Subcutaneous abdominal adipose tissue (tissue), 5 donors: Measurements from ENCODE around the gene GAA.

Source experiments
- H3K27ac ChIP-seq: one replicate; pipeline ENCODE4 v1.7.0; 2013; ENCODE audit warnings: low read depth, mild to moderate bottlenecking, inconsistent platforms, low read length, moderate library complexity
- H3K27me3 ChIP-seq, 5 donors: one replicate each; pipeline ENCODE4 v1.7.0; 2013; ENCODE audit warnings: low read length in 5 of 5, inconsistent platforms in 1 of 5; ENCODE audit not compliant: control insufficient read depth in 5 of 5, insufficient read depth in 4 of 5
- H3K36me3 ChIP-seq, 5 donors: one replicate each; pipeline ENCODE4 v1.7.0; 2013; ENCODE audit warnings: low read length in 5 of 5; ENCODE audit not compliant: control insufficient read depth in 5 of 5, insufficient read depth in 5 of 5
- H3K4me1 ChIP-seq, 5 donors: one replicate each; pipeline ENCODE4 v1.7.0; 2013; ENCODE audit warnings: low read length in 5 of 5, mild to moderate bottlenecking in 3 of 5, moderate library complexity in 1 of 5; ENCODE audit not compliant: control insufficient read depth in 5 of 5, insufficient read depth in 5 of 5
- H3K4me3 ChIP-seq, 5 donors: one replicate each; pipeline ENCODE4 v1.7.0; 2013; ENCODE audit warnings: low read length in 5 of 5, low read depth in 1 of 5
- H3K9ac ChIP-seq, 5 donors: one replicate each; pipeline ENCODE4 v1.7.0; 2013; ENCODE audit warnings: low read length in 5 of 5, mild to moderate bottlenecking in 4 of 5, moderate library complexity in 3 of 5
- H3K9me3 ChIP-seq, 5 donors: one replicate each; pipeline ENCODE4 v1.7.0; 2013; ENCODE audit warnings: low read length in 5 of 5; ENCODE audit not compliant: control insufficient read depth in 5 of 5
- donor health status: healthy.
- donor health status: healthy.
- donor health status: healthy.
- donor health status: healthy.
- donor health status: healthy.

The GAA gene

GRCh38 chr17:80109066-80109660 lies 7.8 kb downstream of the GAA start:
- H3K36me3 ChIP-seq = peaks cover 0 to 39% (median 4%) of the 10 kb centered on the region in 5 donors
- peaks cover 0 to 9% (median 0%) of the 10 kb centered on the region in 5 donors for H3K4me1 ChIP-seq
- no peak overlapping the region for H3K27ac ChIP-seq
- H3K27me3 ChIP-seq = no peaks in the 10 kb centered on the region
- H3K9me3 ChIP-seq = no peaks in the 10 kb centered on the region
- H3K9ac ChIP-seq = no peak overlapping the region
- no peak overlapping the region for H3K4me3 ChIP-seq

GRCh38 chr17:80109713-80110446 lies 8.5 kb downstream of the GAA start:
- no peak overlapping the region for H3K9ac ChIP-seq
- peaks cover 0 to 9% (median 0%) of the 10 kb centered on the region in 5 donors for H3K4me1 ChIP-seq
- H3K27ac ChIP-seq = no peak overlapping the region
- H3K27me3 ChIP-seq = no peaks in the 10 kb centered on the region
- H3K36me3 ChIP-seq = peaks cover 0 to 39% (median 4%) of the 10 kb centered on the region in 5 donors
- no peak overlapping the region for H3K4me3 ChIP-seq
- no peaks in the 10 kb centered on the region for H3K9me3 ChIP-seq

- H3K27ac ChIP-seq = no peak overlapping the region
- H3K36me3 ChIP-seq = peaks cover 0 to 39% (median 4%) of the 10 kb centered on the region in 5 donors
- no peak overlapping the region for H3K4me3 ChIP-seq
- H3K9ac ChIP-seq = no peak overlapping the region
- no peaks in the 10 kb centered on the region for H3K9me3 ChIP-seq
- no peaks in the 10 kb centered on the region for H3K27me3 ChIP-seq
- H3K4me1 ChIP-seq = peaks cover 0 to 7% (median 0%) of the 10 kb centered on the region in 5 donors
These were observed 9.0 kb downstream of the GAA start for GRCh38 chr17:80110447-80110812.

GRCh38 chr17:80110927-80111701 lies 9.7 kb downstream of the GAA start:
- Histone ChIP-seq H3K27me3 (no peaks in the 10 kb centered on the region), H3K4me3 (no peak overlapping the region), H3K27ac (no peak overlapping the region), H3K9me3 (no peaks in the 10 kb centered on the region), H3K36me3 (peaks cover 0 to 39% (median 4%) of the 10 kb centered on the region in 5 donors), H3K9ac (no peak overlapping the region), H3K4me1 (peaks cover 0 to under 1% (median 0%) of the 10 kb centered on the region in 5 donors)

- Histone ChIP-seq H3K27me3 (no peaks in the 10 kb centered on the region), H3K9ac (no peak overlapping the region), H3K36me3 (peaks cover 0 to 39% (median 4%) of the 10 kb centered on the region in 5 donors), H3K9me3 (no peaks in the 10 kb centered on the region), H3K27ac (no peak overlapping the region), H3K4me3 (no peak overlapping the region), H3K4me1 (no peaks in the 10 kb centered on the region)
These were observed 10.5 kb downstream of the GAA start for GRCh38 chr17:80111702-80112470.

GRCh38 chr17:80112471-80113032 lies 11.2 kb downstream of the GAA start:
- H3K4me1 ChIP-seq = no peaks in the 10 kb centered on the region
- peaks cover 0 to 38% (median 4%) of the 10 kb centered on the region in 5 donors for H3K36me3 ChIP-seq
- no peak overlapping the region for H3K4me3 ChIP-seq
- no peak overlapping the region for H3K9ac ChIP-seq
- no peaks in the 10 kb centered on the region for H3K27me3 ChIP-seq
- no peak overlapping the region for H3K27ac ChIP-seq
- no peaks in the 10 kb centered on the region for H3K9me3 ChIP-seq

- Histone ChIP-seq H3K27me3 (no peaks in the 10 kb centered on the region), H3K27ac (no peak overlapping the region), H3K9me3 (no peaks in the 10 kb centered on the region), H3K36me3 (peaks cover 0 to 38% (median 7%) of the 10 kb centered on the region in 5 donors), H3K9ac (no peak overlapping the region), H3K4me1 (no peaks in the 10 kb centered on the region), H3K4me3 (no peak overlapping the region)
These were observed 11.7 kb downstream of the GAA start for GRCh38 chr17:80113033-80113484.

- Histone ChIP-seq H3K27ac (no peak overlapping the region), H3K36me3 (peaks cover 0 to 41% (median 15%) of the 10 kb centered on the region in 5 donors), H3K4me3 (no peak overlapping the region), H3K9me3 (no peaks in the 10 kb centered on the region), H3K4me1 (no peaks in the 10 kb centered on the region), H3K9ac (no peak overlapping the region), H3K27me3 (no peaks in the 10 kb centered on the region)
These were observed 13.4 kb downstream of the GAA start for GRCh38 chr17:80114758-80115157.

- no peak overlapping the region for H3K4me3 ChIP-seq
- H3K27ac ChIP-seq = no peak overlapping the region
- no peaks in the 10 kb centered on the region for H3K4me1 ChIP-seq
- H3K9ac ChIP-seq = no peak overlapping the region
- H3K27me3 ChIP-seq = no peaks in the 10 kb centered on the region
- no peaks in the 10 kb centered on the region for H3K9me3 ChIP-seq
- H3K36me3 ChIP-seq = peaks cover 0 to 41% (median 17%) of the 10 kb centered on the region in 5 donors
These were observed 13.8 kb downstream of the GAA start for GRCh38 chr17:80115159-80115558.
